ENCODE measurements around the gene RBP7.

The RBP7 gene

GRCh38 chr1:10063878-10064277 lies 66.8 kb downstream of the RBP7 start:
- FAIRE-seq: no peak

DNA sequence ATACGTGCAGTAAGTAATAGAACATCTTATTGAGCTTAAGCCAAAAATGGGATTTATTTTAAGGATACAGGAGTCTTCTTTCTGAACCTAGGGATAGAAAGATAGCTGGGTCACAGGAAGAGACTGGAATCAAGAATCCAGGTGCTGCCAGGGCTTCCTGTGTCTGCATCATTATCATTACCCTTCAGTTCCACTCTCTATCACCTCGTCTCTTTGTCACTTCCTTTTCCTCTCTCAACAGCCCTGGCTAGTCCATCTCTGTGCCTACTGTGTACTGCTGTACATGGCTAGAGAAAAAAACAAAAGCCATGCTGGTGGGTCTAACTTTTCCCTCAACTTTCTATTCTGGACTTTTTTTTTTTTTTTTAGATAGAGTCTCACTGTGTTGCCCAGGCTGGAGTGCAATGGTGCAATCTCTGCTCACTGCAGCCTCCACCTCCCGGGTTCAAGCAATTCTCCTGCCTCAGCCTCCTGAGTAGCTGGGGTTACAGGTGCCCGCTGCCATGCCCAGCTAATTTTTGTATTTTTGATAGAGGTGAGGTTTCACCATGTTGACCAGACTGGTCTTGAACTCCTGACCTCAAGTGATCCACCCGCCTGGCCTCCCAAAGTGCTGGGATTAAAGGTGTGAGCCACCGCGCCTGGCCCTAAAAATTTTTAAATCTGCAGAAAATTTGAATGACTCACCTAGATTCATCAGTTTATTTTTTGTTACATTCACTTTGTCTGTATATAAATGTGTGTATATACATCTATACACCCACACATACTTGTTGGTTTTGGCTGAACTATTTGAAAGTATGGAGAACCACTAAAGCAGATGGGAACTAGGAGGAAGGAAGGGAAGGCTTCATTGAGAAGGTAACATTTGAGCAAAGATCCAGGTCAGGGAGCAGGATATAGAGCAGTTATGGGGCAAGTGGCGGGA lies 67.7 kb downstream of the RBP7 start:
- FAIRE-seq: no peak

More at GRCh38 chr1:10063878-10064277, 66.8 kb downstream of the RBP7 start:
- DNase-seq (ENCODE audit: extremely low spot score, insufficient read length, low read depth): no peak

GRCh38 chr1:10065344-10065685 lies 68.3 kb downstream of the RBP7 start:
- no peak for FAIRE-seq
- DNase-seq (ENCODE audit: extremely low spot score, insufficient read length, low read depth): no peak

More for the DNA sequence above, 67.7 kb downstream of the RBP7 start:
- DNase-seq (ENCODE audit: extremely low spot score, insufficient read length, low read depth): no peak
